IMR-90 (cell line): ENCODE measurements around the gene CTR9. TPM values are rescaled to one million over a fixed set of nuclear protein-coding genes. Genes with fewer than 3 reads are reported as not detected.
"Not testable (repeated sequence)": the region's sequence is repeated elsewhere in the genome, so short reads cannot be mapped to it uniquely, and the experiment has no call there.

Experiments used
- ATAC-seq: fragments of 200-7000 bp; cut with Tn5 transposase; 2 replicates; pipeline ENCODE4 v1.9.1; 2020; ENCODE audit warnings: low read depth, mild to moderate bottlenecking, moderate library complexity
- BruUV-seq: library from RNA; stranded (reverse); fragments of 400-500 nt; replicated peaks from 2 replicates; lab custom pipeline; 2021; lab: Mats Ljungman, UMichigan
- CTCF ChIA-PET: fragments of 300-600 bp; formaldehyde crosslinking; extraction: SDS; loops from one replicate; lab custom pipeline; 2021; ENCODE audit warnings: antibody characterized with exemption; lab: Yijun Ruan, JAX
- POLR2A ChIA-PET: fragments of 300-600 bp; sonication (Branson Sonifier 250); formaldehyde crosslinking; loops from one replicate; lab custom pipeline; 2022; ENCODE audit warnings: antibody characterized with exemption; ENCODE audit not compliant: unreplicated experiment; lab: Charles Lee
- DNase-seq: peaks from one replicate; pipeline ENCODE4 v3.0.0; 2013
- H2AFZ ChIP-seq: replicated peaks from 2 replicates; pipeline ENCODE3; 2013; ENCODE audit warnings: low read length, mild to moderate bottlenecking; ENCODE audit not compliant: poor library complexity
- H2AK5ac ChIP-seq: 2 replicates; pipeline ENCODE4 v1.6.1; 2013; ENCODE audit warnings: low read depth, low read length, inconsistent platforms
- H2AK9ac ChIP-seq: replicated peaks from 2 replicates; pipeline ENCODE3; 2013; ENCODE audit warnings: mild to moderate bottlenecking, low read depth, low read length, moderate library complexity; ENCODE audit not compliant: poor library complexity
- H2BK120ac ChIP-seq: 2 replicates; pipeline ENCODE4 v1.6.1; 2013; ENCODE audit warnings: low read depth, low read length, inconsistent platforms
- H2BK15ac ChIP-seq: 3 replicates; pipeline ENCODE4 v1.6.1; 2013; ENCODE audit warnings: low read depth, low read length, inconsistent platforms
- H2BK20ac ChIP-seq: 2 replicates; pipeline ENCODE4 v1.6.1; 2013; ENCODE audit warnings: low read depth, mild to moderate bottlenecking, inconsistent platforms, low read length, moderate library complexity
- H2BK5ac ChIP-seq: 2 replicates; pipeline ENCODE4 v1.6.1; 2013; ENCODE audit warnings: mild to moderate bottlenecking, low read depth, low read length, inconsistent platforms; ENCODE audit not compliant: poor library complexity, severe bottlenecking
- H3K14ac ChIP-seq: replicated peaks from 2 replicates; pipeline ENCODE4 v1.6.1; 2013; ENCODE audit warnings: low read depth, low read length, inconsistent platforms
- H3K18ac ChIP-seq: 2 replicates; pipeline ENCODE4 v1.6.1; 2013; ENCODE audit warnings: low read depth, low read length, control low read depth
- H3K23ac ChIP-seq: 2 replicates; pipeline ENCODE4 v1.6.1; 2013; ENCODE audit warnings: low read depth, low read length, inconsistent platforms
- H3K27ac ChIP-seq: 2 replicates; pipeline ENCODE4 v1.5.1; 2013; ENCODE audit warnings: mild to moderate bottlenecking, control low read depth, low read length; ENCODE audit not compliant: insufficient read depth
- H3K27me3 ChIP-seq: 2 replicates; pipeline ENCODE4 v1.6.1; 2013; ENCODE audit warnings: low read length; ENCODE audit not compliant: control insufficient read depth, insufficient read depth
- H3K36me3 ChIP-seq: 2 replicates; pipeline ENCODE4 v1.6.1; 2013; ENCODE audit warnings: low read length, mixed read lengths; ENCODE audit not compliant: control insufficient read depth, insufficient read depth
- H3K4ac ChIP-seq: 2 replicates; pipeline ENCODE4 v1.6.1; 2013; ENCODE audit warnings: low read depth, low read length, inconsistent platforms
- H3K4me1 ChIP-seq: 2 replicates; pipeline ENCODE4 v1.6.1; 2013; ENCODE audit warnings: low read length, mixed read lengths; ENCODE audit not compliant: control insufficient read depth, insufficient read depth
- H3K4me2 ChIP-seq: 2 replicates; pipeline ENCODE4 v1.6.1; 2013; ENCODE audit warnings: low read depth, mild to moderate bottlenecking, control low read depth, low read length, moderate library complexity
- H3K4me3 ChIP-seq: 2 replicates; pipeline ENCODE4 v1.5.1; 2013; ENCODE audit warnings: low read depth, mild to moderate bottlenecking, control low read depth, low read length, moderate library complexity; ENCODE audit not compliant: insufficient read depth
- H3K56ac ChIP-seq: 2 replicates; pipeline ENCODE4 v1.6.1; 2013; ENCODE audit warnings: low read length, inconsistent platforms; ENCODE audit not compliant: insufficient read depth; ENCODE audit errors: extremely low read depth
- H3K79me1 ChIP-seq, 2 experiments: 2 replicates each; pipeline ENCODE4 v1.6.1; 2013; ENCODE audit warnings: low read length in 2 of 2, inconsistent platforms in 1 of 2, low read depth in 1 of 2
- H3K9ac ChIP-seq: 2 replicates; pipeline ENCODE4 v1.6.1; 2013; ENCODE audit warnings: low read depth, low read length, control low read depth
- H3K9me1 ChIP-seq: 2 replicates; pipeline ENCODE4 v1.6.1; 2013; ENCODE audit warnings: low read length, inconsistent platforms; ENCODE audit not compliant: insufficient read depth
- H3K9me3 ChIP-seq: 2 replicates; pipeline ENCODE4 v1.6.1; 2013; ENCODE audit warnings: low read length; ENCODE audit not compliant: control insufficient read depth, insufficient read depth
- H4K20me1 ChIP-seq: 2 replicates; pipeline ENCODE4 v1.6.1; 2013; ENCODE audit warnings: low read length, inconsistent platforms; ENCODE audit not compliant: insufficient read depth
- H4K5ac ChIP-seq: 2 replicates; pipeline ENCODE4 v1.6.1; 2013; ENCODE audit warnings: mild to moderate bottlenecking, low read depth, low read length, control low read depth
- H4K8ac ChIP-seq, 2 experiments: 2 replicates each; pipeline ENCODE4 v1.6.1; 2013; ENCODE audit warnings: low read depth in 2 of 2, low read length in 2 of 2, control low read depth in 1 of 2, inconsistent platforms in 1 of 2
- H4K91ac ChIP-seq: 2 replicates; pipeline ENCODE4 v1.6.1; 2013; ENCODE audit warnings: low read depth, low read length, inconsistent platforms; ENCODE audit not compliant: insufficient read depth
- FOS ChIP-seq: fragments of 150-350 bp; IDR thresholded peaks from 2 replicates; pipeline ENCODE4 v1.6.1; 2016; ENCODE audit warnings: low read depth, low read length
- USF2 ChIP-seq: fragments of 150-350 bp; IDR thresholded peaks from 2 replicates; pipeline ENCODE4 v1.6.1; 2017; ENCODE audit warnings: mild to moderate bottlenecking, antibody characterized with exemption, low read length, low read depth
- WGBS, 2 experiments: methylation state at CpG; one replicate each; pipeline versions ENCODE4 v1.1.5 to v1.1.7; 2013; ENCODE audit warnings: missing lambda C conversion rate in 2 of 2; ENCODE audit not compliant: insufficient read length in 1 of 2; ENCODE audit errors: extremely low coverage in 2 of 2; 5-methylcytosine and 5-hydroxymethylcytosine counted together
- dilution Hi-C: fragments of 300-500 bp; cut with HindIII; formaldehyde crosslinking; loops from one replicate; pipeline ENCODE4 v1.14.3; 2018; ENCODE audit warnings: low sequenced_read_pairs; ENCODE audit not compliant: unreplicated experiment
- in situ Hi-C: fragments of 300-500 bp; cut with MboI; formaldehyde crosslinking; loops from 3 replicates; pipeline ENCODE4 v1.14.3; 2019; ENCODE audit warnings: low sequenced_read_pairs, inconsistent platforms, mixed read lengths
- intact Hi-C: fragments of 100-400 bp; cut with micrococcal nuclease; formaldehyde crosslinking; loops from 2 replicates; pipeline ENCODE4 v1.10.0; 2022
- polyA plus RNA-seq, 3 experiments: library from polyadenylated mRNA; depleted of rRNA; stranded (reverse); fragments of >200 nt; gene quantifications; 2 replicates each; pipeline ENCODE4 v1.2.3, GENCODE V29; 2012; ENCODE audit warnings: low replicate concordance in 1 of 3
- total RNA-seq: library from RNA; depleted of rRNA; stranded (reverse); fragments of >200 nt; gene quantifications from 2 replicates; pipeline ENCODE4 v1.2.3, GENCODE V29; 2012

The CTR9 gene
- total and polyA plus RNA-seq, 2 of the 4 experiments (the other 2 are of a cell fraction): 16.8 to 37.1 TPM

GRCh38 chr11:10818594-10818993 lies 67.5 kb downstream of the CTR9 start:
- Histone ChIP-seq H2AFZ (no peak overlapping the region), H4K8ac (peak overlapping the region in 1 of 2 experiments; percentile 62; a peak in 1 of 4 replicates), H4K5ac (no peak overlapping the region), H3K36me3 (no peaks in the 10 kb centered on the region), H3K9ac (no peak overlapping the region), H3K79me1 (no peaks in the 10 kb centered on the region), H3K4me3 (no peak overlapping the region), H3K27ac (peak overlapping the region; percentile 76), H3K4me2 (no peak overlapping the region), H3K14ac (peak overlapping the region; percentile 20; the same call in 1 of the 2 replicates), H3K23ac (0 out of 2 replicates have a peak overlapping the region, but pooled peaks have one; percentile 48), H3K4ac (no peak overlapping the region; the same call in 1 of the 2 replicates), H2AK9ac (no peak overlapping the region), H3K9me1 (peaks cover 6% of the 10 kb centered on the region; the same call in 1 of the 2 replicates), H2BK5ac (peak overlapping the region; percentile 82), H3K9me3 (no peaks in the 10 kb centered on the region), H3K56ac (no peak overlapping the region), H4K91ac (no peak overlapping the region; the same call in 1 of the 2 replicates), H4K20me1 (no peaks in the 10 kb centered on the region), H2BK20ac (no peak overlapping the region), H3K4me1 (no peaks in the 10 kb centered on the region), H3K18ac (no peak overlapping the region), H2BK15ac (0 out of 3 replicates have a peak overlapping the region, but pooled peaks have one; percentile 29), H2BK120ac (peak overlapping the region; percentile 47; the same call in 1 of the 2 replicates), H2AK5ac (peak overlapping the region; percentile 60; the same call in 1 of the 2 replicates), H3K27me3 (no peaks in the 10 kb centered on the region)
- ChIA-PET POLR2A (interaction anchor here (0.6 to 0.8 kb wide), 2 partner anchors 10 to 37 kb away, joined by 3 to 4 read pairs; partner anchors contain the start of gene EIF4G2), CTCF (interaction anchor here (0.7 kb wide), 1 partner anchor 123 kb away, joined by 3 read pairs; no protein-coding TSS in a partner anchor)
- TF ChIP-seq FOS (peak; percentile 75), USF2 (no peak)
- DNase-seq (peak; percentile 95), ATAC-seq (peak; percentile 98)
- in situ Hi-C loops (loop anchor here (5.0 kb wide), 1 partner anchor 34 kb away; no protein-coding TSS in a partner anchor), intact Hi-C loops (loop anchor here (1.0 kb wide), 1 partner anchor 40 kb away; the partner anchor contains the start of gene ZBED5), dilution Hi-C loops (no loop called here)
- no TSS peak for BruUV-seq
- WGBS, 2 experiments: no CpG with 5 or more reads among the region's 1 CpG

DNA sequence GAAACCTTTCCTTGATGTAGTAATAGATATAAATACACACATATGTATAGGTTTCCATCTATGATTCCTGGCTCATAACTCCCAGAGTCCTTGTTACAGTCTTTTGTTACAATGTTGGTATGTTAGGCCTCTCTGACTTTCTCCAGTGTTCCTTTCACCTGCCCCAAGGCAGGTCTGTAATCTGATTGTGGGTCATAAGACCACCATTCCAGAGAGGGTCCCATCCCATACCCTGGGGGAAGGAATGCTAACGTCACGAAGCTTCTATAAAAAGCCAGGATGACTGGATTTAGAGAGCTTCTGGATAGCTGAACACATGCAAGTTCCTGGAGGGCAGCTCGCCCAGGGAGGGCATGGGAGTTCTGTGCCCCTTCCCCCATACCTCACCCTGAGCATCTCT lies 71.4 kb downstream of the CTR9 start:
- WGBS, 2 experiments: no CpG with 5 or more reads among the region's 3 CpGs
- H3K9me3 ChIP-seq, H2BK120ac ChIP-seq, H4K91ac ChIP-seq, H3K18ac ChIP-seq, H2BK15ac ChIP-seq, H3K27me3 ChIP-seq, H3K4me1 ChIP-seq, ATAC-seq, H3K27ac ChIP-seq, H3K23ac ChIP-seq, H2AK5ac ChIP-seq, H2AFZ ChIP-seq, H4K5ac ChIP-seq, H2BK5ac ChIP-seq, in situ Hi-C loops, intact Hi-C loops, H3K56ac ChIP-seq, CTCF ChIA-PET, H3K4me3 ChIP-seq, H2AK9ac ChIP-seq, BruUV-seq, H4K8ac ChIP-seq, H3K36me3 ChIP-seq, H3K79me1 ChIP-seq, H3K4me2 ChIP-seq, H3K4ac ChIP-seq, H3K9ac ChIP-seq, H4K20me1 ChIP-seq, H3K9me1 ChIP-seq, DNase-seq, POLR2A ChIA-PET, H3K14ac ChIP-seq, dilution Hi-C loops, H2BK20ac ChIP-seq: not testable (repeated sequence)
